ENCODE measurements around the gene CCDC85C.

The CCDC85C gene

DNA sequence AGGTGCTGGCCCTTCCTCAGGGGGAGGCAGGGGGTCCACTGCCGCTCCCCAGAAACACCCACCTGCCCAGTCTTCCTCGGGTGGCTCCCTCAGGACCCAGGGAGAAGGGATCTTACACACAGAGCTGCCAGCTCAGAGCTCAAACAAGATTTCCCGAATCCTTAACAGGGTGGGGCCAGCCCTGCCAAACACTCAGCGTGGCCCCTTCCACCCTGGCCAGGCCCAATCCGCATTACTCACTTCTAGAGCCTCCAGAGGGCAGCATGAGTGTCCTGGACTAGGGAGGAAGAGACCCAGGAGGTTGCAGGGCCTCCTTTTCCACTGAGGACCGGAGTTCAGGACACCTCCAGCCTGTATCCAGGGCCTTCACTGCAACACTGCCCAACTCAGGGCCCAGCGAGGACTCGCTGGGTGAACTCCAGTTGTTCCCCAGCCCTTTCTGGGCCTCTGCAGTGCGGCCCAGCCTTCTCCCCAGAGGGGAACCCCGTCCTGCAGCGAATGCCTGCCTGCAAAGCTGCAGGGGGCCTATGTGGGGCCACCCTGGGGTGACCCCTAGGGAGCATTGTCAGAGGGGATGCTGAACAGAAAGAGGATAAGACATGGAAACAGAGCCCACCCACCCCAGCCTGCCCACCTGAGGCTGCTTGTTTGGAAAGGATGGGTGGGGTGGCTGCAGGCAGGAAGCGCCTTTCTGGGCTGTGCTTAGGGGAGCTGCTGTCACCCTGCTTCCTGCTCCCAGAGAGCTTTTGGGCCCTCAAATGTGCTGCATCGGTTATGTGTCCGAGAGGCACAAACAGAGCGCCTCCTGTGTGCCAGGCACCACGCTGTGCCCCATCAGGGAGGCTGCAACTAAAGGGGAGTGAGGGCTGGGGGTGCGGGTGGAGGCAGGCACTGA, 79.0 kb downstream of the CCDC85C start:
- no peak for DNase-seq (ENCODE audit: low read depth in 3 of 3, low spot score in 1 of 3)

DNA sequence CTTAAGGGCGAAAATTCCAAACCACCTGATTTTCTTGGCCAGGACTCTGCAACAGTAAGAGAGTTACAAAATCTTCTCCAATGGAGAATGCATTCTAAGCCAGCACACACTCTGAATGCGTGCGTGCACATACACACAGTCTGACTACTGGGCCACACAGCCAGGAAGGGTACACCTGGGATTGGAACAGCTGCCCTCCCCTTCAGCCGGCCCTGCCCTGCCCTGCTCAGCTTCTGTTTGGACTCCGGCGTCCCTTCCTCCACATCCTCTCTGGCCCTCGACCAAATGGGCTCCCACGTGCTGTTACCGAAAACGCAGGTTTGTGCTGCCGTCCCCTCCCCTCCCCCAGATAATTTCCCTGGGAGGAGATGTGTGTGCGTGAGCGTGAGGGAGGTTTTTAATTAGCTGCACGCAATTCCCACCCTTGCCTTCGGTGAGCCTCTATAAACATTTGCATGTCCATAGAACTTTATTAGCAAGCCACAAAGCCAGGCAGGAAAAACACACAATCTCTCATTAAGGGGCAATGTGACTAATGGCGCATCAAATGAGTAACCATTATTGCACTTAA, 79.8 kb downstream of the CCDC85C start:
- no peak for DNase-seq (ENCODE audit: low read depth in 3 of 3, low spot score in 1 of 3)

DNA sequence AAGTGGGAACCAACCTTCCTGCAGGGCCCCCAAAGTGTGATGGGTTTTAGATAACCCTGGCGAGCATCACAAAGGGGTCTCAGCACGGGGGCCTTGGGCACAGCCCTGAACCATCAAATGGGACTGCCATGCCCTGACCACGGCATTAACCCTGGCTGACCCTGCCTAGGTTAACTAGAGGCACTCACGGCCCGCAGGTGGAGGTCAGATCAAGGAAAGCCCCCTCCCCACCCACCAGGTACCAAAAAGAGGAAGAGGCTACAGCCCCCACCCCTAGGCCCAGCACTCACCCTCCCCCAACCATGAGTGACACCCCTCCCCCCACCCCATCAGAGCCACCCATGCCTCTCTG, 80.3 kb downstream of the CCDC85C start:
- no peak for DNase-seq (ENCODE audit: low read depth in 3 of 3, low spot score in 1 of 3)

DNA sequence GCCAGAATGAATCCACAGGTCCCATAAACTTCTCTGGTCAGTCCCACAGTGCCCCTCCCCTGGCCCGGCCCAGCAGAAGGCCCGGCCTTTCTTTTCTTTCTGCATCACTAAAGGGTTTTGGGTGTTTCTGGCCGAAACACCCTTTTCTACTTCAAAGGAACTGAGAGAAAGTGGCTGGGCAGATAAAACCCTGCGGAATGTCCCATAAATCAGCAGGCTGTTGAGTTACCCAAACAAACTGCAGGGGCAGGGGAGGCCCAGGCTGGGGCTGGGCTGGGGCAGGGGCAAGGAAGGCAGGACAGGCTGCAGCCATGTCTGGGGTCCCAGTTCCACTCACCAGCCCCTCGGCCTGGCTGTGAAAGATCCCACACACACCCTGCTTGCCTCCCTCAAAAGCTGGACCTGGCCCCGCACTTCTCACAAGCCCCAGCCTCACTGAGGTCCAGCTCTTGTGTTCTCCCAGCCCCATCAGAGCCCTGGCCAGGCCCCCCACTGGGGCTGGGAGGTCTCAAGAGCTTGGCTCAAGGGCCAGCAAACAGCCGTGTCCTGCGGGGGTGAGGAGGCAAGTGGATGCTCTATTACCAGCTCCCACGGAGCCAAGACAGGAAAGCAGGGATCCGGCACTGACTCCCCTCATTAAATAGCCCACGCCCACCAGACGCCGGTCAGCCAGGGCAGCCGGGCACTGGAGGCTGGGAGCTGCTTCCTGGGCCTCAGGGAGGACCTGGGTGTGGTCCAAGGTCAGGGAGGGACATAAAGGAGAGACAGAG, 80.9 kb downstream of the CCDC85C start:
- no peak for DNase-seq (ENCODE audit: low read depth in 3 of 3, low spot score in 1 of 3)

DNA sequence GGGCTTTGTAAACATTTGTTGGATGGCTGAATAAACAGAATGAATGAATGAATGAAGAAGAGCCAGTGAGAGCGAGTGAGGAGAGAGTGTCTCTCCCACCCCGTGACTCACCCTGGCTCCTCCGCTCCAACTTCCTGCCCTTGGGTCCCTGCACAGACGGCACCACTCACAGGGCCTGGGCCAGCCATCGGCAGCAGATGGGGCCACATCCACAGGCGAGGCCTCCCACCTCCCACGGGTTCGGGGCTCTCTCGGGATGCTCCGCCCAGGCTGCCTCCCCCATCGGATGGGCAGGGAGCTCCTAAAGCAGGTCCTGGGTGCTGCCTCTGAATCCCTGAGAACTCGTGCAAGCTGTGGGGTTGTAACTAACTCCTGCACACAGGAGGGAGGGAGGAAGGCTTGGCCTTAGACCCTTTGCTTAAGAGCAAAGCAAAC, 81.5 kb downstream of the CCDC85C start:
- no peak for DNase-seq (ENCODE audit: low read depth in 3 of 3, low spot score in 1 of 3)

DNA sequence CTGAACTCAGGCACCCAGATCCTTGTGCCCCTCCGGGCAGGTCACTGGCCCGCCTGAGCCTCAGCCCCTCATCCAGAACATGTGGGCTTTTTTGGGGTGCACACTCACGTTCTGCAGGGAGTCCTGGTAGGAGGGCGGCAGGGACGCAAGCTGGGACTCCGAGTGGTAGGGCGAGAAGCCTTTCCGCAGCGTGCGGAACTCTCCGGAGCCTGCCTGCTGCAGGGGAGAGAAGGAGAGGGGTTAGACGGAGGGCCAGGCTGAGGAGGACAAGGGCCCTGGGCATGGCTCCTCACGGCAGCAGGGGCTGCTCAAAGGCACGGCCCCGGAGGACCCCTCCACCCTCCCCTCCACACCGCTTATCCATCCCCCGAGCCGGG, 82.0 kb downstream of the CCDC85C start:
- no peak for DNase-seq (ENCODE audit: low read depth in 3 of 3, low spot score in 1 of 3)

DNA sequence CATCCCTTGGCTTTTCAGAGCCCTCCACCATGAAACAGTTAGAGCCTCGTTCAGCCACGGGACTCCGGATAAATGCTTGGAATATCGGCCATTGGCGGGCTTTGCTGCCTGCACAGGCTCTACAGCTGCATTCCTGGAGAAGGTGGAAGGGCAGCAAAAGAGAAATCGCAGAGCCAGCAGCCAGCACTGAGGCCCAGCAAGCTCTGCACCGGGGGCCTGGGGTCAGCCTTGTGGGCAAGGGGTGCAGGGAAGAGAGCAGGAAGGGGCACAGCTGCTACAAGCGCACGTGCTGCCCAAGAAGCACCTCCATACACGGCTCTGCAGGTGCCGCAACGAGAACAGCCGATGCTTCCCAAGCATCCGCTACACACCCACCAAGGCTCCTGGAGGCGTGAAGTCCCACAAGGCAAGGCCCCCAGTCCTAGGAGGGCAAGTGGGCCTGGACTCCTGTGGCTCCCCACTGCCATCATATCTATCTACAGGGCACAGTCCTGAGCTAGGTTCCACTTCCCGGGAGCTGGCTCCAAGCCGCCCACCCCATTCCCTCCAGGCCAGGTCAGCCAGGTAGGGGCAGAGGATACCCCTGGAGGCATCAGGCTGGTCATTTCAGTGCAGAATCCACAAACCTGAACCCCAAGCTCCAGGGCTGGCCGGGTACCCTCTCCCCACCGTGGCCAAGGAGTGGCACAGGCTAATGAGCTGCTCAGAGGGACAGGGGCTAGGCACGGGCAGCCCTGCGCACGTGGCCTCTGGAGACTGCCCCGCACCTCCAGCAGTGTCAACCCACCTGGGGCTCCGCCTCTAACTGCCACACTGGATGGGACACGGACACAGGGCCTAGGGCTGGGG, 82.6 kb downstream of the CCDC85C start:
- no peak for DNase-seq (ENCODE audit: low read depth in 3 of 3, low spot score in 1 of 3)

DNA sequence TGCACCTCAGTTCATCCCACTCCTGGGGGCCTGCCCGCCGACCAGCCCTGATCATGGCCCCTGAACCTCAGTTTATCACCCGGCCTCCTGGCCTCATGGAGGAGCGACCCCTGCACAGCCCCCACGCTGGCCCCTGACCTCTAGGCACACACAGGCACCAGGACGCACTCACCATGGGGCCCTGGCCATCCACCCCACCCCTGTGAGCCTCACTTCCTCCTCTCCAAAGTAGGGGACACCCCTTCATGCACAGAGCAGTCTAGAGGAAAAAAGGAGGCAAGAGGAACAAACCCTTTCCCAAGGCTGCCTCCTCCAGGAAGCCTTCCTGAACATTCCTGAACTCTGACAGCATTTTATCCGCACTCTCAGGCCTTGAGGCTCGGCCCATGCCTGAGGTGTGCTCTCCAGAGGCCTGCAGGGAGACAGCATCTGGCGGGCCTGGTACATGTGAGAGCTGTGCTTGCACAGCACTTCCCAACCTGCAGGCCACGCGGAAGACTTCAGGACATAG, 83.4 kb downstream of the CCDC85C start:
- no peak for DNase-seq (ENCODE audit: low read depth in 3 of 3, low spot score in 1 of 3)

DNA sequence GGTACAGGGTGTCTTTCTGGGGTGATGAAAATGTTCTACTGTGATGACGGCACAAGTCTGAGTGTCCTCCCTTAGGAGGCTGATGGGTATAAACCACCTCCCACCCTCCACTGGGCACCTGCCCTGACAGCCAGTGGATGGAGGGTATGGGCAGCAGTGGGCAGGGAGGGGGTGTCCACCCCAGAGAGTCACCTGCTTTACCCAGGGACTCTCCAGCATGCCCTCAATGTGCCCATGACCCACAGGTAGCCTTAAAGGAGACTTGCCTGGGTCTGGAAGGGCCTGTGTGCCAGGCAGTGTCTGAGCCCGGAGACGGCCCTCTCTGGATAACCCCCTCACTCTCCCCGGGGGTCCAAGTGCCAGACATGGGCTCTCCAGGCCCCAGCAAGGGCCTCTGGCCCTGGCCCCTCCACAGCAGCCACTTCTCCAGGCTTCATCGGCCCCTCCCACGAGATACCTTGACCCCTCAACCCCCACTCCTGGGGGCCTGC, 84.0 kb downstream of the CCDC85C start:
- DNase-seq (ENCODE audit: low read depth in 3 of 3, low spot score in 1 of 3) = no peak

DNA sequence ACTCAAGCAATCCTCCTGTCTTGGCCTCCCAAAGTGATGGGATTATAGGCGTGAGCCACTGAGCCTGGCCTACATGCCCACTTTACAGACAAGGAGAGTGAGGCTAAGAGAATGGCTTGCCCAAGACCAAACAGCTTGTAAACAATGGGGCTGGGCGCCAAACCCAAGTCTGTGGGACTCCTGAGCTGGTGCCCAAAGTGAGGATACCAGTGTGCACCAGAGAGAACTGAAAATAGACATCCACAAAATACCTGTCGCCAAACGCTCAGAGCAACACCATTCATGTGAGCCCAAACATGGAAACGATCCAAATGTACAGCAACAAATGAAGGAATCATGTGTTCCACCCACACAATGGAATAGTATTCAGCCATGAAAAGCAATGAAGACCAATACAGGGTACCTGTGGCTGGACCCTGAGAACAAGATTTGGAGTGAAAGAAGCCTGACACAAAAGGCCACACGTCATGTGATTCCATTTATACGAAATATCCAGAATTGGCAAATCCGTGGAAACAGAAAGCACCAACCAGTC, 84.6 kb downstream of the CCDC85C start:
- no peak for DNase-seq (ENCODE audit: low read depth in 3 of 3, low spot score in 1 of 3)

DNA sequence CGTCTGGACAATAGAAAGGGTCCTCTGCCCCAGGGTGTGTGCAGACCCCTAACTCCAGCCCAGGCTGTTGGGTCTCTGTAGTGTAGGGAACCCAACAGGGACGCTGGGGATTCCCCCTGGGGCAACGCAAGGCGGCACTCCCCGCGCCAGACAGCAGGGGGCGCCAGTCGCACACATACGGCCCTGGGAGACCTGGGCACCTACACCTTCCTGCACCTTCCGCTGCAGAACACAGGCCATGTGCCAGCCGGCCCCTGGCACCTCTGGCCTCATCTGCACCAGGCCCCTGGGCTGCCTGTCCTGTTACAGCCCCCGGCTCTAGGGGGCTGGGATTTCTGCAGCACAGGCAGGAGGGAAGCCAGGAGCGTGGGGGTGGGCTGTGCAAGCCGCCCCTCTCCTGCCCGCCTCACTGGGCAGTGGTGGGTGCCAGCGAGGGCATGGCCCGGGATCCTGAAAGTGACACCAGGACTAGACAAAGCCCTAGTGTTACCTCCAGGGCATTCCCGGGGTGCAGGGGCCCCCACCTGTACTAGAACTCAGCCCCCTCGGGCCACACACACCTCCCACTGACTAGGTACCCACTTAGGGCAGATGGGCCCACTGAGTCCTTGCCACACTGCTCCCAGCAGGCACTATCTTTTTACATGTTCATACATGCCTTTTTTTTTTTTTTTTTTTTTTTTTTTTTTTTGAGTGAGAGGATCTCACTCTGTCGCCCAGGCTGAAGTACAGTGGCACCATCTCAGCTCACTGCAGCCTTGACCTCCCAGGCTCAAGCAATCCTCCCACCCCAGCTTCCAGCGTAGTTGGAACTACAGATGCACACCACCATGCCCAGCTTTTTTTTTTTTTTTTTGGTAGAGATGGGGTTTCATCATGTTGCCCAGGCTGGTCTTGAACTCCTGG, 85.3 kb downstream of the CCDC85C start:
- DNase-seq (ENCODE audit: low read depth in 3 of 3, low spot score in 1 of 3) = peak; percentile 54 to 87 (median 70)

DNA sequence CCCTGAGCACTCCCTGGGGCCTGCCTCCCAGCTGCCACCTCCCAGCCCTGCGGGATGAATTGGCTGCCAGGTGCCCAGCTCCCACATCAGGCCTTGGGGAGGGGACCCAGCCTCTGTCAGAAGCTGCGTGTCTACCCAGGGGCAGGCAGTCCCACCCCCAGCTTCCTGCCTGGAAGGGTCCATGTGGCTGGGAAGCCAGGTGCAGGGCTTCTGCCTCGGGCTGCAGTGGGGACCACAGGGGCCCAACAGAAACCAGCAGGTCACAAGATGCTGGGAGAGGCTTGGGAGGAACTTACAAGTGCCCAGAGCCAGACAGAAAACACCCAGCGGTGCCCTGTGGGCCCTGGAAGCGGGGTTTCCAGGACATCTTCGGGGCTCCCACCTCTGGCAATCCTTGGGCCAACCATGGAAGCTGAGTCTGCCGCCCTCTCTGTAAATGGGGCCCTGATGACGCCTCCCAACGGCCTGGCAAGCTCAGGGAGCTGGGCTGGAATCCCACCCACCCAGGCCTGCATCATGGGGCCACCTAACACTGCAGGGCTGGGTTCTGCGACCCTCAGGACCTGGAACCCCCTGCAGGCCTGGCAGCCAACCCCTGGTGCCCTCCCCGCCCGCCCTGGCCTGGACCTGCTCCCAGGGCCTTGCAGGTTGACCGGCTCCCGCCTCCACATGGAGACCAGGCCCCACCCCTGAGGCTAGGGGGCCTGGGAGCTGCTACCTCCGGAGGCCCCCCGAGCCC, 86.2 kb downstream of the CCDC85C start:
- no peak for DNase-seq (ENCODE audit: low read depth in 3 of 3, low spot score in 1 of 3)

DNA sequence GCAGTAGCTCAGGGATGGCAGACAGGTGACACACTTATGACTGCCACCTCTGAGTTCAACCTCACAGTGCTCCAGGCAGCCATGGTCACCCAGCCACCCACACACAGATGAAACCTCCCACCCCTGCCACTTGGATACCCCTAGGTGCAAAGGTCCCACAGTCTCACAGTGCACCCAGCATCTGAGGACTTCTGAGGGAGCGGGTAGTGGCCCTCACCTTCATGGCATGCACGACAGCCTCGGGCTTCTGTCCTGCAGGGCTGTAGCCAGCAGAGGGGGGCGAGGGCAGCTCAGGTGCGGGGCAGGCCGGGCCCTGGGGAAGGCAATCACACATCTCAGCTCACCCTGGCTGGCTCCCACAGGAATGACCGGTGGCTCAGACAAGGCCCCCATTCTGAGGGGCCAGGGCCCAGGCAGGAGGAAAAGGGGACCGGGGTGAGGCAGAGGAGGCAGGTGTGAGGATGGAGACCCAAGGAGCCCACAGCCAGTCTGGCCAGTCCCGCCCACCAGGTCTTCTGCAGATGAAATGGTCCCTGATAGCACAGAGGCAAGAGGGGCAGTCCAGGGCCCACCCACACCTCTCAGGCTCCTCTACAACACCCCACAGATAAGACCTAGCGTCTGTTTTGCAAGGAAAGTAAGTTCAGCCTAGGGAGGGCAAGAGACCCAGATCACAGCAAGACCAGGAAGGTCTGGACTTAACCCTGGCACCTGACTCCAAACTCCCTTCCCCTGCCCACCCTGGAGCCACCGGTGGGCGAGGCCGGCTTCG, 87.0 kb downstream of the CCDC85C start:
- no peak for DNase-seq (ENCODE audit: low read depth in 3 of 3, low spot score in 1 of 3)

DNA sequence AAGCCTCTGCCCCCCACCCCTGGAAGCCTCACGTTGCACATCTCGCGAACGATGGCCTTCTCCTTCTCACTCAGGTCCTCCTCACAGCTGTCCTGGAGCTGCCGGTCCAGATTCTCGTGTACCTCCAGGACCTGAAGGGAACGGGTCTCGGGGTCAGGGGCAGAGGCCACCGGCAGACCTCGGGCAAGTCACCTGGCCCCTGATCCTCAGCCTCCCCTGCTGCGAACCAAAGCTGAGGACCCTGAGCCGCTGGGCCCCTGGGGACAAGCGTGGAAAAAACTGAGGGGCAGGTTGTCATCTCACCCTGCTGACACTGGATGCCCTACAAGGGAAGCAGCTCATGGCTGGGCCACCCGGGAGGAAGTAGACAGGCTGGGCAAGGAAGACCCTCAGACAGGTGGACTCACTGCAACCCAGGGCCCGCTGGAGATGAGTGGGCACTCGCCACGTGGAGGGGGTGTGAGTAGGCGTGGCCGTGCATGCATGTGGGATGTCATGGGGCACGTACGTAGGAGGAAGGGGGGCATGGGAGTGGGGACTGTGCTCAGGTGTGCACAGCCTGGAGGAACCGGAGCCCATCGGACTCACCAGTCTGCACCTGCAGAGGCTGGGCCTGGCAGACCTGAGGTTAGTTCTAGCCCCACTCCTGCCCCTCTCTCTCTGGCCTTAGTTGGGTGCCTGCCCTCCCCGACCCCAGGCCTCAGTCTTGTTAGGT, 87.7 kb downstream of the CCDC85C start:
- no peak for DNase-seq (ENCODE audit: low read depth in 3 of 3, low spot score in 1 of 3)

DNA sequence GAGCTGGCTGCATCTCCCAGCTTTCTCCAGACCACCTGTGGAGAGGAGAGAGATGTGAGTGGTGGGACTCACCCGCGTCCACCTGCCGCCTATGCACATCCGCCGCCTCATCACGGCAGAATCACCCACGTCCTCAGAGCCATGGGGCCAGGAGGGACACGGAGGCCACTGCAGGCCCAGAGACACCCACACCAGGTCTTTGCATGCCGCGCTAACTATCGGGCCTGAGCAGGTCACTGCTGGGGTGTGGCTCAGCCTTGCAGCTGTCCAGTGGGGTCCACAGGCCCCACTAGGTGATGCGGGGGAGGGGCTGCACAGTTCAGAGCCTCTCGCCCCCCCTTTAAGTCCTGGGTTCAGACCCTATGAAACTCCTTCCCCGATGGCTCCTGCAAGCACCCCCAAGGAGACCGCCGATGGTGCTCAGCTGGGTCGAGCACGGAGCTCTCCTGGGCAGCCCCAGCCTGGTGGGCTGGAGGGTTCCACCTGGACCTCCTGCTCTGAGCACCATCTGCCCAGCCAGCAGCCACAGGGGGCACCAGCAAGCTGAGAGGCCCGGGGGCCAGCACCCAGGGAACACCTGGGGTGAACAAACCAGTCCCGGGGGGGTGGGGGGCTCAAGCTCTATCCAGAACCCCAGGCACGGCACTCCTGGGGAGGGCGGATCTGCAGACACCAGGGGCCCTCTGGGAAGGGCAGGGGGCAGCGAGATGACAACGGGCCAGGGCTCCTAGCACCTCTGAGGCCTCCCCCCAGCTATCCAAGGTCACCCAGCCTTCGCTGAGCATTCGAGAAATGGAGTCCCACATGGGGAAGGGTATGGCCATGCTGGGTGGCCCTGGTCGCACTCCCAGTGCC, 88.5 kb downstream of the CCDC85C start:
- DNase-seq (ENCODE audit: low read depth in 3 of 3, low spot score in 1 of 3) = no peak

DNA sequence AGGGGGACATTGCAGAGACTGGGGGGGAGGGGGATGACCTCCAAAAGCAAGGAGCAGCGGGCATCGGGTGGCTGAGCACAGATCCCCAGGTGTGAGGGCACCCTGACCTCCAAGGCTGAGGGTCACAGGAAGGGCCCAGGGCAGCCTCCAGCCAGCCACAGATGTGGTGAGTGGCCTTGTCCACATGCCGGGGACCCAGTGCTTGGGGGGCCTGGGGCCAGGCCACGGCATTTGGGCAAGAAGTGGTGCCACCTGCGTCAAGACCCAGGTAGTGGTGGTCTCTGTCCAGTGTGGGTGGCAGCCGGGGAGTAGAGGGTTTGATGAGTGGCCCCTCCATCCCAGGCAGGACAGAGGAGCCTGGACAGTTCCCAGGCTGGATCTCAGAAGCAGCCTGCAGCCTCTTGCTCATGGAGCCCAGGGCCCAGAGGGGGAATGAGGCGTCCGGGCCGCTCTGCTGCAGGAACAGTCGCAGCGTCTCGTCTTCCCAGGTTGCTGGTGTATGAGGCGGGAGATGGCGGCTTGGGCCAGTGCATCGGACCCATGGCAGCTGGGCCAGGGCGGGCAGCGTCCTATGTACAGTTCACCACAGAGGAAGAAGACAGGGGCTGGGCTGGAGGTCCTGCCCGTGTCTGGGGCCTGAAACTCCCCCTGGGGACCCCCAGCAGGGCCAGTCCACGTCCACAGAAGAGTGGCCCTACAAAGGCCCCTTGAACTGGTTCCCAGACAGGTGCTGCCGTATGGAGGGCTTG, 89.3 kb downstream of the CCDC85C start:
- DNase-seq (ENCODE audit: low read depth in 3 of 3, low spot score in 1 of 3) = no peak

Data from stimulated activated CD4-positive, alpha-beta T cell treated with anti-CD3 and anti-CD28 coated beads, TNF-alpha, amount 100 ng/mL, for 1 hour (primary cell).